ENCODE measurements around the gene CDCA8.
"Not testable (repeated sequence)": the region's sequence is repeated elsewhere in the genome, so short reads cannot be mapped to it uniquely, and the experiment has no call there.

The CDCA8 gene

DNA sequence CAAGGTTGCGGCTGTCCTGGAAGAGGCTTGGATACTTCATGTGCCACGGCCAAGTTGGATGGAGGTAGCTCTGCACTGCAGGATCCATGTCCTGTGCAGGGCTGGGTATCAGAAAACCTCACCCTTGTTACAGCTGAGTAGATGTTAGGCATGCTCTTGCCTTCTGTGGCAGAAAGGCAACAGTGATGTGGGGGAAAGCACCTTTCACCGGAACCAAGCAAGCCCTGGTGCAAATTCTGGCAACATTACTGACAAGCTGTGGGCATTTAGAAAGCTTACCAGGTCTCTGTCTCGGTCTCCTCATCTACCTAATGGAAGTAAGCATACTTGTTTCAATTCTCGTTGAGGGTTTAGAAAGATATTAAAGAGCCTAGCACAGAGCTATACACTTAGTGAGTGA, 14.5 kb upstream of the CDCA8 start:
- H4K20me1 ChIP-seq (ENCODE audit: insufficient read depth, low read length) = no peaks in the 10 kb centered on the region
- H3K36me3 ChIP-seq (ENCODE audit: insufficient read depth, low read length) = peaks cover 20% of the 10 kb centered on the region; the same call in 1 of the 2 replicates
- no peaks in the 10 kb centered on the region for H3K9me3 ChIP-seq (ENCODE audit: low read length)
- H3F3A ChIP-seq (ENCODE audit: insufficient read depth, low read length) = no peaks in the 10 kb centered on the region
- H3K27ac ChIP-seq (ENCODE audit: low read depth, low read length, poor library complexity, severe bottlenecking) = no peak overlapping the region
- H3K27me3 ChIP-seq (ENCODE audit: insufficient read depth, low read length) = no peaks in the 10 kb centered on the region
- no peak overlapping the region for H3K9ac ChIP-seq (ENCODE audit: low read length)
- H3K9me2 ChIP-seq (ENCODE audit: low read depth, low read length) = no peaks in the 10 kb centered on the region
- no peak overlapping the region for H3K4me2 ChIP-seq (ENCODE audit: low read length)
- H3K79me2 ChIP-seq (ENCODE audit: insufficient read depth, low read length) = no peaks in the 10 kb centered on the region
- no peak overlapping the region for H2AFZ ChIP-seq (ENCODE audit: low read length)
- H3K4me3 ChIP-seq (ENCODE audit: low read depth, low read length, poor library complexity, severe bottlenecking) = no peak overlapping the region
- TF ChIP-seq EZH2 (IDR thresholded peaks at IDR 0.05; ENCODE audit: borderline replicate concordance, low read length) = no peak
- TF ChIP-seq, protein P1, sequence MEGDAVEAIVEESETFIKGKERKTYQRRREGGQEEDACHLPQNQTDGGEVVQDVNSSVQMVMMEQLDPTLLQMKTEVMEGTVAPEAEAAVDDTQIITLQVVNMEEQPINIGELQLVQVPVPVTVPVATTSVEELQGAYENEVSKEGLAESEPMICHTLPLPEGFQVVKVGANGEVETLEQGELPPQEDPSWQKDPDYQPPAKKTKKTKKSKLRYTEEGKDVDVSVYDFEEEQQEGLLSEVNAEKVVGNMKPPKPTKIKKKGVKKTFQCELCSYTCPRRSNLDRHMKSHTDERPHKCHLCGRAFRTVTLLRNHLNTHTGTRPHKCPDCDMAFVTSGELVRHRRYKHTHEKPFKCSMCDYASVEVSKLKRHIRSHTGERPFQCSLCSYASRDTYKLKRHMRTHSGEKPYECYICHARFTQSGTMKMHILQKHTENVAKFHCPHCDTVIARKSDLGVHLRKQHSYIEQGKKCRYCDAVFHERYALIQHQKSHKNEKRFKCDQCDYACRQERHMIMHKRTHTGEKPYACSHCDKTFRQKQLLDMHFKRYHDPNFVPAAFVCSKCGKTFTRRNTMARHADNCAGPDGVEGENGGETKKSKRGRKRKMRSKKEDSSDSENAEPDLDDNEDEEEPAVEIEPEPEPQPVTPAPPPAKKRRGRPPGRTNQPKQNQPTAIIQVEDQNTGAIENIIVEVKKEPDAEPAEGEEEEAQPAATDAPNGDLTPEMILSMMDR (IDR thresholded peaks at IDR 0.05; ENCODE audit: low read length) = no peak
- H3K4me1 ChIP-seq (ENCODE audit: insufficient read depth, low read length, severe bottlenecking) = peaks cover 15% of the 10 kb centered on the region

DNA sequence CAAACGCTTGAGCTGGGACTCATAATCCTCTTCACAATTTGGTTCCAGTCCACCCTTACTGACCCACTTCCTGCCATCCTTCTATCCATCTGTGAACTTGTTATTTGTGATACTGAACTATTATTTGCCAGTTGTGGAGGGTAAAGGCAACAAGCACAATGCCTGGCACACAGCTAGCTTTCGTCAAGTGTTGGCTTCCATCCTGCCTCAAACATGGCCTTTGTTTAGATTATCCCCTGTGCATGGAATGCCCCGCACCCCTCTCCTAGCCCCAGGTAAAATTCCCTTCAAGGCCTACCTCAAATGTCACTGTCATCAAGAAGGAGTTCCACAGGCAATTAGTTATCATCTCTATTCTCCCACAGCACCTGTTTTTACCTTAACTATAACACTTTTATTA, 11.4 kb upstream of the CDCA8 start:
- peaks cover 12% of the 10 kb centered on the region for H3K4me1 ChIP-seq (ENCODE audit: insufficient read depth, low read length, severe bottlenecking)
- H3K27me3 ChIP-seq (ENCODE audit: insufficient read depth, low read length) = no peaks in the 10 kb centered on the region
- no peaks in the 10 kb centered on the region for H4K20me1 ChIP-seq (ENCODE audit: insufficient read depth, low read length)
- no peaks in the 10 kb centered on the region for H3K9me2 ChIP-seq (ENCODE audit: low read depth, low read length)
- H3K4me2 ChIP-seq (ENCODE audit: low read length) = no peak overlapping the region
- H3K9ac ChIP-seq (ENCODE audit: low read length) = no peak overlapping the region
- no peaks in the 10 kb centered on the region for H3F3A ChIP-seq (ENCODE audit: insufficient read depth, low read length)
- no peak overlapping the region for H3K27ac ChIP-seq (ENCODE audit: low read depth, low read length, poor library complexity, severe bottlenecking)
- H3K36me3 ChIP-seq (ENCODE audit: insufficient read depth, low read length) = peaks cover 48% of the 10 kb centered on the region; the same call in 1 of the 2 replicates
- no peaks in the 10 kb centered on the region for H3K79me2 ChIP-seq (ENCODE audit: insufficient read depth, low read length)
- TF ChIP-seq, protein P1 (IDR thresholded peaks at IDR 0.05; ENCODE audit: low read length) = no peak
- TF ChIP-seq EZH2 (IDR thresholded peaks at IDR 0.05; ENCODE audit: borderline replicate concordance, low read length) = no peak
- H3K9me3 ChIP-seq (ENCODE audit: low read length) = no peaks in the 10 kb centered on the region
- no peak overlapping the region for H3K4me3 ChIP-seq (ENCODE audit: low read depth, low read length, poor library complexity, severe bottlenecking)
- H2AFZ ChIP-seq (ENCODE audit: low read length) = no peak overlapping the region

DNA sequence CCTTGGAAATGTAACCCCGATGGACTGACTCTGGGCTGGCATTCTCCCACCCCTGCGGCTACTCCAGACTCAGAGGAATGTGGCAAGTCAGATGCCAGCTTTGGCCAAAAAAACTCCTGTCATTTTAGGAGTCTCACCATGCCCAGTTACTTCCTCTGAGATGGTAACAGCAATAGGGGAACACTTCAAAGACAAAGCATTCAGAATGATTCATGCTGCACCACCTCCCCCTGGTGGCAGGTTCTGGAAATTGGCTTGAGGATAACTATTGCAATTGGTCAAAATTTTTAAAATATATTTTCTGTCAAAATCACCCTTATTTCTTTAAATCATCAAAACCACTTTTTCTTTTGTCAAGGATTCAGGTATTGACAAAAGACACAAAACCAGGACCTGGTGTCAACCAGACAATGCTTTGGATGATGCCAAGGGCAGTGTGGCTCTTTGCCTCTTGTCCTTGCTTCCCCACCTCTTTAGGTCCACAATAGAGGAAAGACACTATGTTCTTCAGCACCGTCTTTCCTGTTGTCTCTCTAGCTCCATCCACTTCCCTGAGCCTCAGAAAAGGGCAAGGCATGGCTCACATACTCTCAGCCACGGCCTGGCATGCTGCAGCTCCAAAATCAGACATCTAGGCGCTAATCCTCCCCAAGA, 9.9 kb upstream of the CDCA8 start:
- no peak overlapping the region for H3K4me2 ChIP-seq (ENCODE audit: low read length)
- H3K9me3 ChIP-seq (ENCODE audit: low read length) = no peaks in the 10 kb centered on the region
- TF ChIP-seq, protein P1 (IDR thresholded peaks at IDR 0.05; ENCODE audit: low read length) = peak; percentile 90
- no peak for TF ChIP-seq EZH2 (IDR thresholded peaks at IDR 0.05; ENCODE audit: borderline replicate concordance, low read length)
- no peak overlapping the region for H3K9ac ChIP-seq (ENCODE audit: low read length)
- no peaks in the 10 kb centered on the region for H3K9me2 ChIP-seq (ENCODE audit: low read depth, low read length)
- no peak overlapping the region for H3K27ac ChIP-seq (ENCODE audit: low read depth, low read length, poor library complexity, severe bottlenecking)
- H3K27me3 ChIP-seq (ENCODE audit: insufficient read depth, low read length) = no peaks in the 10 kb centered on the region
- H3K4me3 ChIP-seq (ENCODE audit: low read depth, low read length, poor library complexity, severe bottlenecking) = no peak overlapping the region
- peaks cover 57% of the 10 kb centered on the region for H3K36me3 ChIP-seq (ENCODE audit: insufficient read depth, low read length)
- H3K79me2 ChIP-seq (ENCODE audit: insufficient read depth, low read length) = no peaks in the 10 kb centered on the region
- H3K4me1 ChIP-seq (ENCODE audit: insufficient read depth, low read length, severe bottlenecking) = no peaks in the 10 kb centered on the region
- no peaks in the 10 kb centered on the region for H4K20me1 ChIP-seq (ENCODE audit: insufficient read depth, low read length)
- no peaks in the 10 kb centered on the region for H3F3A ChIP-seq (ENCODE audit: insufficient read depth, low read length)
- H2AFZ ChIP-seq (ENCODE audit: low read length) = no peak overlapping the region

DNA sequence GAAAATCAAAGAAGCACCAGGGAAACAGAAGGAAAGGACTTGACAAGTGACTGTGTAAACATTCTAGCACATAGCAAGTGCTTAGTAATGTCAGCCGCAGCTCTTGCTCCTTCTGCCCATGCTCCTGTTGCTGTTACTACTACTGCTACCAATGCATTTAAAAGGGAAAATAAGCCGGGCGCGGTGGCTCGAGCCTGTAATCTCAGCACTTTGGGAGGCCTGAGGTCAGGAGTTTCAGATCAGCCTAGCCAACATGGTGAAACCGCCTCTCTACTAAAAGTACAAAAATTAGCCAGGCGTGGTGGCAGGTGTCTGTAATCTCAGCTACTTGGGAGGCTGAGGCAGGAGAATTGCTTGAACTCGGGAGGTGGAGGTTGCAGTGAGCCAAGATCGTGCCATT, 8.1 kb upstream of the CDCA8 start:
- peaks cover 68% of the 10 kb centered on the region for H3K36me3 ChIP-seq (ENCODE audit: insufficient read depth, low read length)
- not testable (repeated sequence) for H2AFZ ChIP-seq (ENCODE audit: low read length); H3K27me3 ChIP-seq (ENCODE audit: insufficient read depth, low read length); H3K4me3 ChIP-seq (ENCODE audit: low read depth, low read length, poor library complexity, severe bottlenecking); H4K20me1 ChIP-seq (ENCODE audit: insufficient read depth, low read length); H3K9ac ChIP-seq (ENCODE audit: low read length); H3K27ac ChIP-seq (ENCODE audit: low read depth, low read length, poor library complexity, severe bottlenecking); H3K79me2 ChIP-seq (ENCODE audit: insufficient read depth, low read length); H3K9me2 ChIP-seq (ENCODE audit: low read depth, low read length); H3F3A ChIP-seq (ENCODE audit: insufficient read depth, low read length); H3K9me3 ChIP-seq (ENCODE audit: low read length); H3K4me2 ChIP-seq (ENCODE audit: low read length)
- H3K4me1 ChIP-seq (ENCODE audit: insufficient read depth, low read length, severe bottlenecking) = peaks cover 10% of the 10 kb centered on the region

Measured in OCI-LY1 (cell line).